NB4 (cell line): Measurements from ENCODE around the gene PRELID3B.

Experiments used
- DNase-seq: peaks from one replicate; pipeline ENCODE4 v3.0.0; 2010; ENCODE audit warnings: low read depth
- H3K4me3 ChIP-seq: one replicate; pipeline ENCODE4 v1.5.1; 2011; ENCODE audit warnings: mild to moderate bottlenecking, low read depth, low read length, moderate library complexity
- CTCF ChIP-seq: IDR thresholded peaks from one replicate; pipeline ENCODE4 v1.5.1; 2012; ENCODE audit warnings: low read depth, low read length
- MAX ChIP-seq: IDR thresholded peaks from 2 replicates; pipeline ENCODE4 v1.6.1; 2011; ENCODE audit warnings: low read depth, low read length
- MYC ChIP-seq: IDR thresholded peaks from 2 replicates; pipeline ENCODE4 v1.6.1; 2011; ENCODE audit warnings: low read depth, low read length
- POLR2A ChIP-seq: IDR thresholded peaks from 2 replicates; pipeline ENCODE4 v1.6.1; 2011; ENCODE audit warnings: mild to moderate bottlenecking; ENCODE audit not compliant: insufficient read length; ENCODE audit errors: extremely low read depth

Gene PRELID3B

GRCh38 chr20:59008715-59009336 is 33.8 kb downstream of the PRELID3B start:
- no peak overlapping the region for H3K4me3 ChIP-seq
- DNase-seq: no peak
- TF ChIP-seq POLR2A (no peak), MYC (no peak), CTCF (no peak), MAX (no peak)

GRCh38 chr20:59007665-59008511 is 34.7 kb downstream of the PRELID3B start:
- DNase-seq: peak; percentile 97
- TF ChIP-seq MYC (peak; percentile 59; the same call in 1 of the 2 replicates), POLR2A (peak; percentile 26), MAX (peak; percentile 78), CTCF (no peak)
- peak overlapping the region; percentile 54 for H3K4me3 ChIP-seq

- H3K4me3 ChIP-seq: peak within 1 kb of the TSS; percentile 54
- DNase-seq: peak; percentile 80
- TF ChIP-seq CTCF (no peak), MAX (peak; percentile 24; the same call in 1 of the 2 replicates), MYC (peak; percentile 21; the same call in 1 of the 2 replicates), POLR2A (peak; percentile 29)
These were observed 35.5 kb downstream of the PRELID3B start, which contains the start of gene CTSZ for GRCh38 chr20:59006864-59007664. Gene CTSZ (minus strand): TSS chr20:59007254. CDS start chr20:59007128, 126 bp downstream.

GRCh38 chr20:59006167-59006863 is 36.3 kb downstream of the PRELID3B start:
- H3K4me3 ChIP-seq: peak overlapping the region; percentile 52
- no peak for TF ChIP-seq POLR2A
- no peak for TF ChIP-seq MYC
- no peak for TF ChIP-seq MAX
- TF ChIP-seq CTCF: no peak
- DNase-seq: no peak

GRCh38 chr20:59005523-59006166 is 36.9 kb downstream of the PRELID3B start:
- TF ChIP-seq MYC (no peak), MAX (no peak), POLR2A (no peak), CTCF (no peak)
- no peak for DNase-seq
- H3K4me3 ChIP-seq: no peak overlapping the region
